OCI-LY3 (cell line): ENCODE results near the gene TUBB4B.

ENCODE experiments used
- H2AFZ ChIP-seq: fragments of 200-600, 300-600 bp; shearing (Covaris generic); 2 replicates; pipeline ENCODE4 v1.6.0; 2014; ENCODE audit warnings: antibody characterized with exemption, low read depth, low read length
- H3K27ac ChIP-seq: fragments of 200-600, 300-600 bp; sonication (generic); 2 replicates; pipeline ENCODE4 v1.5.1; 2014; ENCODE audit warnings: mild to moderate bottlenecking, low read length, moderate library complexity, mixed read lengths
- H3K27me3 ChIP-seq: fragments of 200-600, 300-600 bp; sonication (generic); 2 replicates; pipeline ENCODE4 v1.6.1; 2014; ENCODE audit warnings: low read depth, low read length, mixed read lengths
- H3K36me3 ChIP-seq: fragments of 200-600, 300-600 bp; sonication (generic); replicated peaks from 2 replicates; pipeline ENCODE3; 2014; ENCODE audit warnings: low read depth, low read length, mixed read lengths
- H3K4me1 ChIP-seq: fragments of 300-600, 200-600 bp; sonication (generic); 2 replicates; pipeline ENCODE4 v1.6.1; 2014; ENCODE audit warnings: low read length, mixed read lengths
- H3K4me2 ChIP-seq: fragments of 200-600, 300-600 bp; sonication (generic); 2 replicates; pipeline ENCODE4 v1.6.1; 2014; ENCODE audit warnings: low read length, mixed read lengths
- H3K4me3 ChIP-seq: fragments of 300-600, 200-600 bp; sonication (generic); 2 replicates; pipeline ENCODE4 v1.5.1; 2014; ENCODE audit warnings: antibody characterized with exemption, mild to moderate bottlenecking, low read length, moderate library complexity
- H3K79me2 ChIP-seq: fragments of 300-600, 200-600 bp; shearing (Covaris generic); 2 replicates; pipeline ENCODE4 v1.6.1; 2014; ENCODE audit warnings: mild to moderate bottlenecking, low read length, mixed read lengths
- H3K9ac ChIP-seq: fragments of 300-600, 200-600 bp; shearing (Covaris generic); 2 replicates; pipeline ENCODE4 v1.6.0; 2014; ENCODE audit warnings: mild to moderate bottlenecking, low read length, moderate library complexity
- H3K9me3 ChIP-seq: fragments of 200-600, 300-600 bp; shearing (Covaris generic); 2 replicates; pipeline ENCODE4 v1.6.1; 2014; ENCODE audit warnings: low read length, mixed read lengths; ENCODE audit not compliant: insufficient read depth
- H4K20me1 ChIP-seq: fragments of 200-600, 300-600 bp; sonication (generic); 2 replicates; pipeline ENCODE4 v1.6.1; 2016; ENCODE audit warnings: low read length, mixed read lengths; ENCODE audit not compliant: insufficient read depth
- CTCF ChIP-seq: fragments of 200-600, 300-600 bp; sonication (generic); IDR thresholded peaks from 2 replicates; pipeline ENCODE4 v1.5.1; 2014; ENCODE audit warnings: antibody characterized with exemption, low read length, low read depth
- EZH2phosphoT487 ChIP-seq: fragments of 200-600 bp; shearing (Covaris generic); IDR thresholded peaks from 2 replicates; pipeline ENCODE4 v1.6.1; 2018; ENCODE audit warnings: antibody characterized with exemption, mixed run types, low read depth

TUBB4B gene

GRCh38 chr9:137263506-137263905, 22.4 kb downstream of the TUBB4B start:
- H3K79me2 ChIP-seq = 0 out of 2 replicates have a peak, but pooled peaks cover 3% of the 10 kb centered on the region
- no peaks in the 10 kb centered on the region for H3K4me1 ChIP-seq
- no peak overlapping the region for H3K4me2 ChIP-seq
- H3K27me3 ChIP-seq = no peaks in the 10 kb centered on the region
- H3K9ac ChIP-seq = no peak overlapping the region
- peaks cover 26% of the 10 kb centered on the region for H3K36me3 ChIP-seq
- no peaks in the 10 kb centered on the region for H3K9me3 ChIP-seq
- H4K20me1 ChIP-seq = no peaks in the 10 kb centered on the region
- no peak overlapping the region for H2AFZ ChIP-seq
- no peak overlapping the region for H3K4me3 ChIP-seq
- no peak overlapping the region for H3K27ac ChIP-seq
- TF ChIP-seq EZH2phosphoT487 (no peak), CTCF (no peak)

GRCh38 chr9:137264067-137264466, 23.0 kb downstream of the TUBB4B start:
- no peak overlapping the region for H3K4me3 ChIP-seq
- H3K27me3 ChIP-seq = no peaks in the 10 kb centered on the region
- H3K9ac ChIP-seq = no peak overlapping the region
- TF ChIP-seq CTCF (no peak), EZH2phosphoT487 (no peak)
- H3K9me3 ChIP-seq = no peaks in the 10 kb centered on the region
- H2AFZ ChIP-seq = no peak overlapping the region
- H3K4me1 ChIP-seq = no peaks in the 10 kb centered on the region
- H3K79me2 ChIP-seq = no peaks in the 10 kb centered on the region
- peaks cover 27% of the 10 kb centered on the region for H3K36me3 ChIP-seq
- H3K27ac ChIP-seq = no peak overlapping the region
- no peak overlapping the region for H3K4me2 ChIP-seq
- no peaks in the 10 kb centered on the region for H4K20me1 ChIP-seq

- H3K9ac ChIP-seq = no peak overlapping the region
- H3K79me2 ChIP-seq = no peaks in the 10 kb centered on the region
- H3K27ac ChIP-seq = no peak overlapping the region
- TF ChIP-seq CTCF (no peak), EZH2phosphoT487 (no peak)
- H3K27me3 ChIP-seq = no peaks in the 10 kb centered on the region
- H3K4me2 ChIP-seq = no peak overlapping the region
- H3K4me3 ChIP-seq = no peak overlapping the region
- H4K20me1 ChIP-seq = no peaks in the 10 kb centered on the region
- no peaks in the 10 kb centered on the region for H3K4me1 ChIP-seq
- H3K9me3 ChIP-seq = no peaks in the 10 kb centered on the region
- no peak overlapping the region for H2AFZ ChIP-seq
- peaks cover 28% of the 10 kb centered on the region for H3K36me3 ChIP-seq
These were observed 24.5 kb downstream of the TUBB4B start for GRCh38 chr9:137265496-137266161.

GRCh38 chr9:137266162-137266527, 25.1 kb downstream of the TUBB4B start:
- H3K27me3 ChIP-seq = no peaks in the 10 kb centered on the region
- H3K79me2 ChIP-seq = no peaks in the 10 kb centered on the region
- H3K9me3 ChIP-seq = no peaks in the 10 kb centered on the region
- no peak overlapping the region for H2AFZ ChIP-seq
- peaks cover 28% of the 10 kb centered on the region for H3K36me3 ChIP-seq
- no peak overlapping the region for H3K27ac ChIP-seq
- no peaks in the 10 kb centered on the region for H3K4me1 ChIP-seq
- TF ChIP-seq CTCF = no peak
- TF ChIP-seq EZH2phosphoT487 = no peak
- no peak overlapping the region for H3K4me3 ChIP-seq
- H3K9ac ChIP-seq = no peak overlapping the region
- no peaks in the 10 kb centered on the region for H4K20me1 ChIP-seq
- no peak overlapping the region for H3K4me2 ChIP-seq
